NCI-H1694 (cell line): ENCODE results near the gene IL1RAPL1.

Source experiments
- DNase-seq: peaks from one replicate; lab custom pipeline; 2025; lab: John Stamatoyannopoulos, UW

Gene IL1RAPL1

GRCh38 chrX:28979877-28980276 lies 392.6 kb downstream of the IL1RAPL1 start:
- DNase-seq = no peak

GRCh38 chrX:28981952-28982351 lies 394.7 kb downstream of the IL1RAPL1 start:
- no peak for DNase-seq

- DNase-seq = no peak
These were observed 401.0 kb downstream of the IL1RAPL1 start for GRCh38 chrX:28988246-28988645.

DNA sequence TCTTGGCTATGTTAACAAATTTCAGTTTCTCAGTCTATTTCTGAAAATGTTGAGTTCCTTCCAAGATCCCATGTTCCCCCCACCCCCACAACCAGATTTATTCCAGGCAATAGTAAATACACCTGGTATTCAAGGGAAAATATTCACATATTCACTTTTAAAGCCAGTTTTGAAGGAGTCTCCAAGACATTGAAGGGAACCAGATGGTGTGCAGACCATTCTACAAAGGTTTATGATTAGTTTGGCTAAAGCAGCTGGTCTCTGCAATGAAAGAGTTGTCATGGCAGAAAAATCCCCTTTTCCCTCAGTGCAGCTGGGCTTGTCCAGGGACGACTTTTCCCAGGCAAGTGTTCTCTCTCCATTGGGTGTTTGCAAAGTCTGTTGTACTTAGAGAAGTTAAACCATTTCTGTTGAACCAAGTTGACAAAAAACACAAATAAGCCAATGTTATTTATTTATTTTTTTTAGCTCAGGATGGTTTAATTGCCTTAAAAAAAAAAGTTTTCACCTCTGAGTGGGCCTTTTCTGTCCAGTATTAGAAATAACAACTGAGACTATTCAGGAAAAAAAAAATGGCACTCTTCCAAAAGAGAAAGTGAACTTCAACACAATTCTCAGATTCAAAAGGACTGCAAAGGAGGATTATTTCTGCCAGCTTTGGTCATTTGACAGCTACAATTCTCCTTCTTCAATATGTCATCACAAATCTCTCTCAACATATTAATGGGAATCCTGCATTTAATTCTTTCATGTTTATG lies 410.6 kb downstream of the IL1RAPL1 start:
- no peak for DNase-seq

GRCh38 chrX:28998609-28999135 lies 411.4 kb downstream of the IL1RAPL1 start:
- DNase-seq = no peak

GRCh38 chrX:29012867-29013266 lies 425.6 kb downstream of the IL1RAPL1 start:
- DNase-seq = no peak

DNA sequence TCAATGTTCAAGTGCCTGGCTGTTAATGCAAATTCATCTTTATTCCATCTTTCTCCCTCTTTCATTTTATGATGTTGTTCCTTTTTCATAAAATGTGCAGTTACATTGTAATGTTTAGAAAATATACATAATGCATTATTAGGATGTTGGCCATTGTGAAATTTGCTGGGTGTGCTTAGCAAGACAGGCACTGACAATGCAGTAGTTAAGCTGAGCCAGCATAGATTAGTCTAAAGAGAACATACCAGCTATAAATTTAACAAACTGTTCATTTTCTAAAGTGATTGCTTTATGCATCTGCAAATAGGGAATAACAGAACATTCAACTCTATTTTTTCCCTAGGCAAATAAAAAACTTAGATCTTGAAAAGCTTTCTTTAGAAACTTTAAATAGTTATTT lies 436.0 kb downstream of the IL1RAPL1 start:
- no peak for DNase-seq

GRCh38 chrX:29024871-29025270 lies 437.6 kb downstream of the IL1RAPL1 start:
- no peak for DNase-seq

- DNase-seq = no peak
These were observed 452.3 kb downstream of the IL1RAPL1 start for GRCh38 chrX:29039501-29039900.

- DNase-seq = no peak
These were observed 452.9 kb downstream of the IL1RAPL1 start for GRCh38 chrX:29040160-29040559.

DNA sequence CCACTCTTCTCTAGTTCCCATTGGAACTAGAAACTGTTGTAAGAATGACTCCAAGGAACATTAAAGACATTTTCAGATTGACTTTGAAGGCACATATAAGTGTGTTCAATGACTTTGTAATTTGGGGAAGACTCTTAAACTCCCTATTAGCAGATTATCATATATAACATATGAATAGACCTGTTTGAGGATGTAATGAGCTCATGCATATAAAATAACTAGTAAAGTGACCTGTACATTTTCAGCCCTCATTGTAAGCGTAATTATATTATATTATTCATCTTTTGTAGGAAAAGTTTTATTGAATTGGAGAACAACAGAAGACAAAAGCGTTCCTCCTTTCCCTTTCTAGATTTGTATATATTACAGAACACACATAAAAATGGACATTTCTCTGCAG lies 455.1 kb downstream of the IL1RAPL1 start:
- DNase-seq = no peak

GRCh38 chrX:29043746-29044145 lies 456.5 kb downstream of the IL1RAPL1 start:
- no peak for DNase-seq

DNA sequence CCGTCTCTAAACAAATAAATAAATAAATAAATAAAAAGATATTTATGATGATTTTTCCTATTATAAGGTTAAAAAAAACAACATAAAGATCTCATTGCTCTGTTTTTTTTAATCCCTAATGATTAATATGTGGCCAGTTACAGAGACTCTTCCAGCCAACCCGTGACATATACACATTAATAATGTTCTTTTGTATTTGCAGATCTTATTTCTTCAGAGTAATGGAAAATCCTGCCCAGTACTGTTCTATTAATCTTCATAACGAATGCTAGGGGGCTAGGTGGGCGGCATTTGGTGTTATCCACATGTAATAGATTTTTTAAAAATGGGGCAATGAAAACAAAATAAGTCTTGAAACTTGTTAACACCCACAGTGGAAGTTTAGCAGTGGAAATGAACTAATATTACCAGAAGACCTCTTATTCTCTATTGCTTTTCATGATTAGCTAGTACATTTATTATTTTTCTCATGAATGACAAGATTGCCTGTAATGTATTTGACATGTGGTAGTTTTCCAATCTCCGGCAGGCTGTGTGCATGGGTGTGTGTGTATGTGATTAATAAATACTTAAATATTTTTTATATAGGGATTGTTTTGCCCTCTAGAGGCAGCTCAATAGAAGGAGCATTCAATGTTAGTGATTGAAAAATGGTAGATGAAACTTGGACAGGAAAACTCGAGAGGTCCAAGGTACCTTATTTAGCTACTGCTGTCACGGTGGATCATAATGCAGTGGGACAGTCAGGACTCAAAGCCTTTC lies 457.4 kb downstream of the IL1RAPL1 start:
- no peak for DNase-seq

DNA sequence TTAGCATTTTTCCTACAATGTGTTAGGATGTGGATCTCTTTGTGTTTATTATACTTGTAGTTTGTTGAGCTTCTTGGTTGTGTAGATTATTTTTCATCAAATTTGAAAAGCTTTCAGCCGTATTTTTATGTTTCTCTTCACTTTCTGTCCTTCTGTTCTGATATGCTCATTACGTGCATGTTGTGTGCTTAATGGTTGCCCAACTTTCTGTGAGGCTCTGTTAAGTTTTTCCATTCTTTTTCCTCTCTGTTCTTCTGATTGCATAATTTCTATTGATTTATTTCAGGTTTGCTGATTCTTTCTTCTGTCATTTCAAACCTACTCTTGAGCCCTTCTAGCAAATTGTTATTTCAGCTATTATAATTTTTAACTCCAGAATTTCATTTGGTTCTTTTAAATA lies 478.2 kb downstream of the IL1RAPL1 start:
- no peak for DNase-seq

DNA sequence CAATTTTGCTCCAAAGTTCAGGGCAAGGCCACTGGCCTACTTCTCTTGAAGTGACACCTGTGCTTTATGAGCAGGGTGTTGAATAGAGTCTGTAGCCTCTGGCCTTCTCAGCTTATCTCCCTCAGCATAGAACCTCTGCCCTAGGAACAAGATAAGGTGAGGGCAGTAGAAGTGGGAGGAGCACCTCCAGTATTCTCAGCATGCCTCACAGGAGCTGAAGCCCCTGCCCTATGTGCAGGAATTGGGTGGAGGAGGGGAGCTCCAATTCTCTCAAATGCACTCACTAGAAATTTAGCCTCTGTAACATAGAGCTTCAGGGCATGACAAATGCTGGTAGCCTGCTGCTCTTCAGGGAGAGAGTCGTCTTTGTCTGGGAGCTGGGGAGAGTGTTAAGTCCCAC lies 479.3 kb downstream of the IL1RAPL1 start:
- DNase-seq = no peak

DNA sequence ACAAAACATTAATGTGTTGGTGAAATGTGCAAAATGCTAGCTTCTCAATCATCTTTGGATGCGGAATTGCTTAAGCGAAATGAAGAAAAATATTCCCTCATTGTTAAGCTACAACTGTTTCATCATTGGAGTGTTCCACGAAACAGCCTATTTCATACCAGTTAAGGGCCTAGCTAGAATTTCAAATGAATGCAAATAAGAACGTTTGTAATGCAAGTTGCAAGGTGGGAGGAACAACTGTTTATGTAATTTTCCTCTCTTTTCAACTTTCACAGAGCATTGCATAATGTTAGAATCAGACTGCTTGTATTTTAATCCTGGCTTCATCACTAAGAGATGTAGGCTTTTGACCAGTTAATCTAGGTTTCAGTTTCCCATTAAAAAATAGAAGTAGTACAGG lies 480.1 kb downstream of the IL1RAPL1 start:
- no peak for DNase-seq

DNA sequence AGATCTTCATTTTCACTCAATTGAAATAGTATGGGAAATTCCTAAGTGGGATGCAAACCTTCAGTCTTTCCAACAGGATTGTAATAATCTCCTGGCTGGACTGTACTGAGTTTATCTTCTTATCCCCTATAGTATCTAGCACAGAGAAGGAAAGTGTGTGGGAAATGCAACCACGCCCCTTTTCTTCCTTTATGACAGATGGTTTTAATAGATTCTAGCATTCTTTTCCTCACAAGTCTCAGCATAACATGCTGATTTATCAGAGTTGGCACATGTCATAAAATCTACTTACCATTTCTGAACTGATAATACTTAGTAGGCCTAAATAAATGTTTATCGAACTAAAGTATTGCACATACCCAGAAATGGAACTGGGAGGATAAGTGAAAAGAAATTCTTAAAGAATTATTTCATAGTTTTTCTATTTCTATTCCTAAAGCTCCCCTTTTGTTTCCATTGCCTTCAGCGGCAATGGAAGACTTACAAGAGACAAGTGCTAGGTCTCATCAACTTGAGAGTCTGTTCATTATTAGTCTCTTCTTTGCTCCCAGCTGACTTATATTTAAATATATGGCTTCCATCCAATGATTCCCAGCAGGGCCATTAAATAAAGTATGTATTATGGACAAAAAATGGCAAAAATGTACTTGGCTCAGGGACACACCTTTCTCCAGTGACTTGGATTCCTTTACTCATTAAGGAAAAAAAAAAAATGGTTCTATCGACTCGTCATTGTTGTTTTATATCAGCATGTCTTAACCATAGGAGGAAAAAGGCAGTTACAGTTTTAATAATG lies 484.5 kb downstream of the IL1RAPL1 start:
- no peak for DNase-seq

DNA sequence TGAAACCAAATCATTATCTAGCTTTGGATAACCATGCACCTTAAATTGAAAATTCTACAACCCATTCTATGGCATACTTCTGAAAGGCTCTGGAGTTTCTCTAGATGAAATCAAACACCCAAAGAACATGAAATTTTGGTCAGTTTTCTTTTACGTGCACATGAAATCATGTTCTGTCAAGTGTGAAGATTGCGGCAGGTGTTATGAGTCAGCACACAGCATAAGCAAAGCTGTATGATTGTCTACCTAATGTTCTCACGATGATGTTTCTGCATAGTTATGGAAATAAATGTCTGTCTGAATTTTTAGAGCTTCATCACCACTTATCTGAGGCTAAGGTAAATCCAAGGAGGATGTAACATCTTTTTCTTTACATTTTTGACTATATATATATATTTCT lies 495.3 kb downstream of the IL1RAPL1 start:
- no peak for DNase-seq

DNA sequence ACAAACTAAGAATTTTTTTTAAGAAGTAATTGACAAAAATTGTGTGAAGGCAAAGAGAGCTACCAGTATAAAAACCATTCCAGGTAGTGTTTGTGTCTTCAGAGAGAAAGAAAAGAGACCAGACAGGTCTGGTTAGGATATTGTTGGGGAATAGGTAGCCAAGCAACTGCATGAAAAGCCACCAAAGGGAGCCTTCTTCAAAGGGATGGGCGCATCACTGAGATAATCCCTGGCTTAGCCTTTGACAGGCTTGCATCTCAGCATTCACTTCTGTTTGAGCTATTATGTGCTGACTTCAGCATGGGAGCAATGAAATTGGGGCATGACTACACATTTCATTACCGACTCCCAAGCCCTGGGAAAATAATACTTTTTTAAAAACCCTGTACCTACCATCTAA lies 496.6 kb downstream of the IL1RAPL1 start:
- no peak for DNase-seq

DNA sequence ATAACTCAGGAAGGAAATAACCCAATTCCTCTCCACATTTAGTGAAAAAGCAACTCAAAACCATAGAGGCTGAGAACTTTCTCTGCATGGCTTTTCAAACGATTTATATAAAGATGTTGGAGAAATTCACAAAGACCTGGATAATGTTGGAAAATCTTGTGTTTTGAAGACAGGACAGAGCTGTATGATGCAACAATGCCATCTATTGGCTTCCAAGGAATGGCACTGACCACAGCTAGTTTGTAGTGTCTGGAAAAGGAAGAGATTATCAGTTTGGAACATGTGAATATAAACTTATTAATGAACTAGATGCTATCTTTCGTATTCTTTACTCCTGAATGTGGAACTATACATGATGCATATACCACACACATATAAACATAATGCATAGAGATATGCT lies 503.6 kb downstream of the IL1RAPL1 start:
- DNase-seq = no peak

GRCh38 chrX:29107231-29107630 lies 520.0 kb downstream of the IL1RAPL1 start:
- no peak for DNase-seq

- DNase-seq = no peak
These were observed 522.8 kb downstream of the IL1RAPL1 start for GRCh38 chrX:29110041-29110440.

- DNase-seq = no peak
These were observed 526.0 kb downstream of the IL1RAPL1 start for GRCh38 chrX:29113221-29113620.
